Smooth muscle cell (in vitro differentiated cells): ENCODE results near the gene GPC6. TPM values are rescaled to one million over a fixed set of nuclear protein-coding genes. Genes with fewer than 3 reads are reported as not detected.

Source experiments
- DNase-seq: peaks from one replicate; lab custom pipeline; 2025; ENCODE audit not compliant: unreplicated experiment; lab: John Stamatoyannopoulos, UW
- H2AFZ ChIP-seq: fragments of 200-600 bp; sonication (generic); 2 replicates; pipeline ENCODE4 v1.6.0; 2016; ENCODE audit warnings: antibody characterized with exemption, low read depth, mild to moderate bottlenecking
- H3F3A ChIP-seq: fragments of 200-600 bp; sonication (generic); 2 replicates; pipeline ENCODE4 v1.6.0; 2017; ENCODE audit warnings: antibody characterized with exemption, low read depth
- H3K27ac ChIP-seq: fragments of 200-600 bp; sonication (generic); 2 replicates; pipeline ENCODE4 v1.5.1; 2016; ENCODE audit warnings: low read depth, mild to moderate bottlenecking
- H3K27me3 ChIP-seq: fragments of 200-600 bp; sonication (generic); 2 replicates; pipeline ENCODE4 v1.6.1; 2016; ENCODE audit warnings: low read depth, mild to moderate bottlenecking
- H3K36me3 ChIP-seq: fragments of 200-600 bp; sonication (generic); 2 replicates; pipeline ENCODE4 v1.5.1; 2016; ENCODE audit warnings: low read depth
- H3K4me1 ChIP-seq: fragments of 200-600 bp; sonication (generic); 2 replicates; pipeline ENCODE4 v1.5.1; 2016; ENCODE audit warnings: low read depth
- H3K4me2 ChIP-seq: fragments of 200-600 bp; sonication (generic); 2 replicates; pipeline ENCODE4 v1.6.0; 2016; ENCODE audit warnings: mild to moderate bottlenecking
- H3K4me3 ChIP-seq: fragments of 200-600 bp; sonication (generic); 2 replicates; pipeline ENCODE4 v1.5.1; 2016; ENCODE audit warnings: mild to moderate bottlenecking
- H3K79me2 ChIP-seq: fragments of 200-600 bp; sonication (generic); 2 replicates; pipeline ENCODE4 v1.6.0; 2016; ENCODE audit warnings: low read depth, mild to moderate bottlenecking
- H3K9ac ChIP-seq: fragments of 200-600 bp; sonication (generic); 2 replicates; pipeline ENCODE4 v1.6.0; 2016; ENCODE audit warnings: low read depth
- H3K9me3 ChIP-seq: fragments of 200-600 bp; sonication (generic); replicated peaks from 2 replicates; pipeline ENCODE4 v1.5.1; 2016; ENCODE audit warnings: low read depth
- H4K20me1 ChIP-seq: fragments of 200-600 bp; sonication (generic); 2 replicates; pipeline ENCODE4 v1.6.0; 2016; ENCODE audit warnings: low read depth
- CTCF ChIP-seq: fragments of 200-600 bp; sonication (generic); IDR thresholded peaks from 2 replicates; pipeline ENCODE4 v1.5.1; 2017; ENCODE audit warnings: borderline replicate concordance, mild to moderate bottlenecking, antibody characterized with exemption; ENCODE audit not compliant: insufficient read depth, poor library complexity, severe bottlenecking
- WGBS: methylation state at CpG from one replicate; pipeline ENCODE4 v1.1.7; 2016; ENCODE audit warnings: low lambda C conversion rate; 5-methylcytosine and 5-hydroxymethylcytosine counted together
- polyA plus RNA-seq: library from polyadenylated mRNA; unstranded; fragments of >200 nt; fragmentation: Nextera tagmentation; extraction: Ambion mirVana; gene quantifications from 2 replicates; pipeline ENCODE4 v1.2.1, GENCODE V29; 2016
- total RNA-seq: library from RNA; depleted of rRNA; stranded (reverse); fragments of >200 nt; gene quantifications from 2 replicates; pipeline ENCODE4 v1.2.3, GENCODE V29; 2014

GPC6 gene
- total and polyA plus RNA-seq, 2 experiments from 2014 or later = 19.7 to 68.5 TPM

GRCh38 chr13:94033098-94033497 is 806.5 kb downstream of the GPC6 start:
- no peaks in the 10 kb centered on the region for H3K36me3 ChIP-seq
- no peak overlapping the region for H3K4me3 ChIP-seq
- H3K27ac ChIP-seq = no peak overlapping the region
- H3K79me2 ChIP-seq = no peaks in the 10 kb centered on the region
- DNase-seq = no peak
- H3K9ac ChIP-seq = no peak overlapping the region
- H3K4me1 ChIP-seq = peaks cover 32% of the 10 kb centered on the region
- H2AFZ ChIP-seq = no peak overlapping the region
- peaks cover 3% of the 10 kb centered on the region for H4K20me1 ChIP-seq
- H3K9me3 ChIP-seq = no peaks in the 10 kb centered on the region
- no peaks in the 10 kb centered on the region for H3F3A ChIP-seq
- 82% methylated on average over 1 of the region's 1 CpG for whole genome bisulfite sequencing
- H3K4me2 ChIP-seq = no peak overlapping the region
- TF ChIP-seq CTCF = no peak
- no peaks in the 10 kb centered on the region for H3K27me3 ChIP-seq

GRCh38 chr13:94033830-94034642 is 807.4 kb downstream of the GPC6 start:
- no peaks in the 10 kb centered on the region for H3F3A ChIP-seq
- DNase-seq = no peak
- no peak overlapping the region for H3K9ac ChIP-seq
- H2AFZ ChIP-seq = no peak overlapping the region
- H4K20me1 ChIP-seq = peaks cover 3% of the 10 kb centered on the region
- no peak for TF ChIP-seq CTCF
- H3K4me3 ChIP-seq = no peak overlapping the region
- H3K36me3 ChIP-seq = no peaks in the 10 kb centered on the region
- H3K79me2 ChIP-seq = no peaks in the 10 kb centered on the region
- H3K9me3 ChIP-seq = no peaks in the 10 kb centered on the region
- H3K27me3 ChIP-seq = no peaks in the 10 kb centered on the region
- WGBS = 70% methylated on average over 7 of the region's 7 CpGs
- peaks cover 24% of the 10 kb centered on the region for H3K4me1 ChIP-seq
- no peak overlapping the region for H3K4me2 ChIP-seq
- H3K27ac ChIP-seq = no peak overlapping the region

- Histone ChIP-seq H2AFZ (no peak overlapping the region), H3K36me3 (no peaks in the 10 kb centered on the region), H3K4me3 (no peak overlapping the region), H3K4me2 (no peak overlapping the region), H3K9ac (no peak overlapping the region), H3K27ac (no peak overlapping the region), H3K4me1 (no peaks in the 10 kb centered on the region), H3K27me3 (no peaks in the 10 kb centered on the region), H3K9me3 (no peaks in the 10 kb centered on the region), H3K79me2 (no peaks in the 10 kb centered on the region), H4K20me1 (no peaks in the 10 kb centered on the region), H3F3A (no peaks in the 10 kb centered on the region)
- no peak for TF ChIP-seq CTCF
- WGBS = 97% methylated on average over 5 of the region's 5 CpGs
- DNase-seq = no peak
These were observed 823.4 kb downstream of the GPC6 start for GRCh38 chr13:94050039-94050438.

GRCh38 chr13:94050686-94051085 is 824.1 kb downstream of the GPC6 start:
- no peak for TF ChIP-seq CTCF
- no peaks in the 10 kb centered on the region for H3K4me1 ChIP-seq
- WGBS = 91% methylated on average over 2 of the region's 2 CpGs

More at GRCh38 chr13:94050686-94051085, 824.1 kb downstream of the GPC6 start:
- peaks cover 3% of the 10 kb centered on the region for H3F3A ChIP-seq
- H3K27me3 ChIP-seq = no peaks in the 10 kb centered on the region
- H3K27ac ChIP-seq = no peak overlapping the region
- H3K4me3 ChIP-seq = no peak overlapping the region
- no peak overlapping the region for H3K9ac ChIP-seq
- H4K20me1 ChIP-seq = no peaks in the 10 kb centered on the region
- no peaks in the 10 kb centered on the region for H3K9me3 ChIP-seq
- H3K4me2 ChIP-seq = no peak overlapping the region
- H2AFZ ChIP-seq = no peak overlapping the region
- no peaks in the 10 kb centered on the region for H3K36me3 ChIP-seq
- no peaks in the 10 kb centered on the region for H3K79me2 ChIP-seq
- no peak for DNase-seq
